Measurements from ENCODE around the gene ZDHHC14.

GRCh38 chr6:157393669-157394327, 12.8 kb downstream of the ZDHHC14 start:
- TF ChIP-seq CTCF (IDR thresholded peaks at IDR 0.05) (no peak), POLR2A (IDR thresholded peaks at IDR 0.05) (no peak)

Data from Peyer's patch (tissue), 4 donors.